Activated CD8-positive, alpha-beta T cell treated with anti-CD3 and anti-CD28 coated beads for 36 hours (primary cell): Measurements from ENCODE around the gene LRRC15. TPM values are rescaled to one million over a fixed set of nuclear protein-coding genes. Genes with fewer than 3 reads are reported as not detected.

Experiments used
- ATAC-seq: fragments of 200-7000 bp; cut with Tn5 transposase; one replicate; pipeline ENCODE4 v1.10.0; 2021; ENCODE audit warnings: mild to moderate bottlenecking, moderate library complexity
- CTCF ChIA-PET: fragments of 350-600 bp; sonication (Branson Sonifier 250); formaldehyde crosslinking; loops from one replicate; lab custom pipeline; 2021; ENCODE audit warnings: antibody characterized with exemption; lab: Charles Lee
- POLR2A ChIA-PET: fragments of 350-600 bp; sonication (Branson Sonifier 250); formaldehyde crosslinking; loops from one replicate; lab custom pipeline; 2021; ENCODE audit warnings: antibody characterized with exemption; lab: Charles Lee
- DNase-seq: peaks from one replicate; pipeline ENCODE4 v3.0.0-alpha.2; 2020
- H3K27ac Mint-ChIP-seq: one replicate; pipeline ENCODE4 v1.8.0; 2021; ENCODE audit warnings: mild to moderate bottlenecking, mixed read lengths
- H3K27me3 Mint-ChIP-seq: one replicate; pipeline ENCODE4 v1.8.0; 2021; ENCODE audit warnings: mixed read lengths
- H3K36me3 Mint-ChIP-seq: one replicate; pipeline ENCODE4 v1.8.0; 2021; ENCODE audit warnings: low read depth, mixed read lengths
- H3K4me1 Mint-ChIP-seq: one replicate; pipeline ENCODE4 v1.8.0; 2021; ENCODE audit warnings: low read depth, mixed read lengths
- H3K4me3 Mint-ChIP-seq: one replicate; pipeline ENCODE4 v1.8.0; 2021; ENCODE audit warnings: mild to moderate bottlenecking, moderate library complexity, mixed read lengths
- H3K9me3 Mint-ChIP-seq: one replicate; pipeline ENCODE4 v1.8.0; 2021; ENCODE audit warnings: mixed read lengths
- CTCF ChIP-seq: fragments of 200-600 bp; IDR thresholded peaks from one replicate; pipeline ENCODE4 v1.8.0; 2022; ENCODE audit warnings: antibody characterized with exemption, mild to moderate bottlenecking
- intact Hi-C: fragments of 100-400 bp; cut with micrococcal nuclease; formaldehyde crosslinking; loops from one replicate; pipeline ENCODE4 v1.10.0; 2022
- total RNA-seq, 2 experiments: library from RNA; stranded (reverse); gene quantifications; one replicate each; pipeline ENCODE4 v1.2.3, GENCODE V29; 2021

Gene LRRC15
- total RNA-seq, 2 experiments from 2014 or later: not detected

- POLR2A ChIA-PET: no interaction called here
- Mint-ChIP-seq H3K4me1 (no peaks in the 10 kb centered on the region), H3K27ac (no peak overlapping the region), H3K4me3 (no peak overlapping the region), H3K9me3 (no peaks in the 10 kb centered on the region), H3K27me3 (no peaks in the 10 kb centered on the region), H3K36me3 (no peaks in the 10 kb centered on the region)
- TF ChIP-seq CTCF: no peak
- ATAC-seq: no peak
- no peak for DNase-seq
- CTCF ChIA-PET: interaction anchor here (1.1 to 5.2 kb wide), 3 partner anchors 10 to 42 kb away, joined by 3 to 39 read pairs (median 3); no protein-coding TSS in a partner anchor
- intact Hi-C loops: no loop called here
Observed at GRCh38 chr3:194354315-194354714, 15.2 kb downstream of the LRRC15 start.

- DNase-seq (no peak), ATAC-seq (no peak)
- Mint-ChIP-seq H3K4me3 (no peak overlapping the region), H3K4me1 (no peaks in the 10 kb centered on the region), H3K36me3 (no peaks in the 10 kb centered on the region), H3K27me3 (no peaks in the 10 kb centered on the region), H3K9me3 (no peaks in the 10 kb centered on the region), H3K27ac (no peak overlapping the region)
- TF ChIP-seq CTCF: no peak
- CTCF ChIA-PET: no interaction called here
- intact Hi-C loops: no loop called here
- POLR2A ChIA-PET: no interaction called here
Observed at GRCh38 chr3:194352667-194353246, 16.8 kb downstream of the LRRC15 start.

GRCh38 chr3:194351952-194352536 lies 17.5 kb downstream of the LRRC15 start:
- DNase-seq (no peak), ATAC-seq (no peak)
- Mint-ChIP-seq H3K4me3 (no peak overlapping the region), H3K36me3 (no peaks in the 10 kb centered on the region), H3K27me3 (no peaks in the 10 kb centered on the region), H3K27ac (no peak overlapping the region), H3K4me1 (no peaks in the 10 kb centered on the region), H3K9me3 (no peaks in the 10 kb centered on the region)
- CTCF ChIA-PET: no interaction called here
- intact Hi-C loops: no loop called here
- POLR2A ChIA-PET: no interaction called here
- TF ChIP-seq CTCF: no peak

GRCh38 chr3:194351080-194351672 lies 18.4 kb downstream of the LRRC15 start, which contains the start of gene CPN2:
Gene CPN2, minus strand, starts transcription at chr3:194351328. Its CDS starts 8,626 bp downstream, at chr3:194342702.
- no peaks in the 10 kb centered on the region for H3K9me3 Mint-ChIP-seq
- no peaks in the 10 kb centered on the region for H3K36me3 Mint-ChIP-seq
- H3K27me3 Mint-ChIP-seq: no peaks in the 10 kb centered on the region
- ATAC-seq (no peak), DNase-seq (no peak)
- CTCF ChIA-PET: interaction anchor here (1.3 to 2.3 kb wide), 4 partner anchors 17 to 53 kb away, joined by 3 to 9 read pairs (median 5); no protein-coding TSS in a partner anchor
- POLR2A ChIA-PET: no interaction called here
- no peak for TF ChIP-seq CTCF
- intact Hi-C loops: no loop called here
- no peak within 1 kb of the TSS for H3K4me3 Mint-ChIP-seq
- H3K4me1 Mint-ChIP-seq: no peaks in the 10 kb centered on the region
- no peak within 1 kb of the TSS for H3K27ac Mint-ChIP-seq

GRCh38 chr3:194350726-194351071 lies 18.8 kb downstream of the LRRC15 start:
- no peaks in the 10 kb centered on the region for H3K4me1 Mint-ChIP-seq
- no peaks in the 10 kb centered on the region for H3K36me3 Mint-ChIP-seq
- TF ChIP-seq CTCF: no peak
- intact Hi-C loops: no loop called here
- ATAC-seq (no peak), DNase-seq (no peak)
- ChIA-PET POLR2A (no interaction called here), CTCF (interaction anchor here (1.3 to 2.3 kb wide), 4 partner anchors 17 to 53 kb away, joined by 3 to 9 read pairs (median 5); no protein-coding TSS in a partner anchor)
- H3K4me3 Mint-ChIP-seq: no peak overlapping the region
- no peak overlapping the region for H3K27ac Mint-ChIP-seq
- no peaks in the 10 kb centered on the region for H3K9me3 Mint-ChIP-seq
- H3K27me3 Mint-ChIP-seq: no peaks in the 10 kb centered on the region
